IMR-90 (cell line): ENCODE data around the gene ARHGEF18. TPM values are rescaled to one million over a fixed set of nuclear protein-coding genes. Genes with fewer than 3 reads are reported as not detected.

Experiments
- ATAC-seq: fragments of 200-7000 bp; cut with Tn5 transposase; 2 replicates; pipeline ENCODE4 v1.9.1; 2020; ENCODE audit warnings: low read depth, mild to moderate bottlenecking, moderate library complexity
- BruUV-seq: library from RNA; stranded (reverse); fragments of 400-500 nt; replicated peaks from 2 replicates; lab custom pipeline; 2021; lab: Mats Ljungman, UMichigan
- CTCF ChIA-PET: fragments of 300-600 bp; formaldehyde crosslinking; extraction: SDS; loops from one replicate; lab custom pipeline; 2021; ENCODE audit warnings: antibody characterized with exemption; lab: Yijun Ruan, JAX
- POLR2A ChIA-PET: fragments of 300-600 bp; sonication (Branson Sonifier 250); formaldehyde crosslinking; loops from one replicate; lab custom pipeline; 2022; ENCODE audit warnings: antibody characterized with exemption; ENCODE audit not compliant: unreplicated experiment; lab: Charles Lee
- DNase-seq: peaks from one replicate; pipeline ENCODE4 v3.0.0; 2013
- H2AFZ ChIP-seq: replicated peaks from 2 replicates; pipeline ENCODE3; 2013; ENCODE audit warnings: low read length, mild to moderate bottlenecking; ENCODE audit not compliant: poor library complexity
- H2AK5ac ChIP-seq: 2 replicates; pipeline ENCODE4 v1.6.1; 2013; ENCODE audit warnings: low read depth, low read length, inconsistent platforms
- H2AK9ac ChIP-seq: replicated peaks from 2 replicates; pipeline ENCODE3; 2013; ENCODE audit warnings: mild to moderate bottlenecking, low read depth, low read length, moderate library complexity; ENCODE audit not compliant: poor library complexity
- H2BK120ac ChIP-seq: 2 replicates; pipeline ENCODE4 v1.6.1; 2013; ENCODE audit warnings: low read depth, low read length, inconsistent platforms
- H2BK15ac ChIP-seq: 3 replicates; pipeline ENCODE4 v1.6.1; 2013; ENCODE audit warnings: low read depth, low read length, inconsistent platforms
- H2BK20ac ChIP-seq: 2 replicates; pipeline ENCODE4 v1.6.1; 2013; ENCODE audit warnings: low read depth, mild to moderate bottlenecking, inconsistent platforms, low read length, moderate library complexity
- H2BK5ac ChIP-seq: 2 replicates; pipeline ENCODE4 v1.6.1; 2013; ENCODE audit warnings: mild to moderate bottlenecking, low read depth, low read length, inconsistent platforms; ENCODE audit not compliant: poor library complexity, severe bottlenecking
- H3K14ac ChIP-seq: replicated peaks from 2 replicates; pipeline ENCODE4 v1.6.1; 2013; ENCODE audit warnings: low read depth, low read length, inconsistent platforms
- H3K18ac ChIP-seq: 2 replicates; pipeline ENCODE4 v1.6.1; 2013; ENCODE audit warnings: low read depth, low read length, control low read depth
- H3K23ac ChIP-seq: 2 replicates; pipeline ENCODE4 v1.6.1; 2013; ENCODE audit warnings: low read depth, low read length, inconsistent platforms
- H3K27ac ChIP-seq: 2 replicates; pipeline ENCODE4 v1.5.1; 2013; ENCODE audit warnings: mild to moderate bottlenecking, control low read depth, low read length; ENCODE audit not compliant: insufficient read depth
- H3K27me3 ChIP-seq: 2 replicates; pipeline ENCODE4 v1.6.1; 2013; ENCODE audit warnings: low read length; ENCODE audit not compliant: control insufficient read depth, insufficient read depth
- H3K36me3 ChIP-seq: 2 replicates; pipeline ENCODE4 v1.6.1; 2013; ENCODE audit warnings: low read length, mixed read lengths; ENCODE audit not compliant: control insufficient read depth, insufficient read depth
- H3K4ac ChIP-seq: 2 replicates; pipeline ENCODE4 v1.6.1; 2013; ENCODE audit warnings: low read depth, low read length, inconsistent platforms
- H3K4me1 ChIP-seq: 2 replicates; pipeline ENCODE4 v1.6.1; 2013; ENCODE audit warnings: low read length, mixed read lengths; ENCODE audit not compliant: control insufficient read depth, insufficient read depth
- H3K4me2 ChIP-seq: 2 replicates; pipeline ENCODE4 v1.6.1; 2013; ENCODE audit warnings: low read depth, mild to moderate bottlenecking, control low read depth, low read length, moderate library complexity
- H3K4me3 ChIP-seq: 2 replicates; pipeline ENCODE4 v1.5.1; 2013; ENCODE audit warnings: low read depth, mild to moderate bottlenecking, control low read depth, low read length, moderate library complexity; ENCODE audit not compliant: insufficient read depth
- H3K56ac ChIP-seq: 2 replicates; pipeline ENCODE4 v1.6.1; 2013; ENCODE audit warnings: low read length, inconsistent platforms; ENCODE audit not compliant: insufficient read depth; ENCODE audit errors: extremely low read depth
- H3K79me1 ChIP-seq, 2 experiments: 2 replicates each; pipeline ENCODE4 v1.6.1; 2013; ENCODE audit warnings: low read length in 2 of 2, inconsistent platforms in 1 of 2, low read depth in 1 of 2
- H3K9ac ChIP-seq: 2 replicates; pipeline ENCODE4 v1.6.1; 2013; ENCODE audit warnings: low read depth, low read length, control low read depth
- H3K9me1 ChIP-seq: 2 replicates; pipeline ENCODE4 v1.6.1; 2013; ENCODE audit warnings: low read length, inconsistent platforms; ENCODE audit not compliant: insufficient read depth
- H3K9me3 ChIP-seq: 2 replicates; pipeline ENCODE4 v1.6.1; 2013; ENCODE audit warnings: low read length; ENCODE audit not compliant: control insufficient read depth, insufficient read depth
- H4K20me1 ChIP-seq: 2 replicates; pipeline ENCODE4 v1.6.1; 2013; ENCODE audit warnings: low read length, inconsistent platforms; ENCODE audit not compliant: insufficient read depth
- H4K5ac ChIP-seq: 2 replicates; pipeline ENCODE4 v1.6.1; 2013; ENCODE audit warnings: mild to moderate bottlenecking, low read depth, low read length, control low read depth
- H4K8ac ChIP-seq, 2 experiments: 2 replicates each; pipeline ENCODE4 v1.6.1; 2013; ENCODE audit warnings: low read depth in 2 of 2, low read length in 2 of 2, control low read depth in 1 of 2, inconsistent platforms in 1 of 2
- H4K91ac ChIP-seq: 2 replicates; pipeline ENCODE4 v1.6.1; 2013; ENCODE audit warnings: low read depth, low read length, inconsistent platforms; ENCODE audit not compliant: insufficient read depth
- CEBPB ChIP-seq: IDR thresholded peaks from 2 replicates; pipeline ENCODE4 v1.6.1; 2012; ENCODE audit warnings: low read depth, low read length, improper control_type of control experiment
- MAZ ChIP-seq: IDR thresholded peaks from 2 replicates; pipeline ENCODE4 v1.6.1; 2012; ENCODE audit warnings: low read depth, mild to moderate bottlenecking, low read length, improper control_type of control experiment, moderate library complexity, borderline replicate concordance
- WGBS, 2 experiments: methylation state at CpG; one replicate each; pipeline versions ENCODE4 v1.1.5 to v1.1.7; 2013; ENCODE audit warnings: missing lambda C conversion rate in 2 of 2; ENCODE audit not compliant: insufficient read length in 1 of 2; ENCODE audit errors: extremely low coverage in 2 of 2; 5-methylcytosine and 5-hydroxymethylcytosine counted together
- dilution Hi-C: fragments of 300-500 bp; cut with HindIII; formaldehyde crosslinking; loops from one replicate; pipeline ENCODE4 v1.14.3; 2018; ENCODE audit warnings: low sequenced_read_pairs; ENCODE audit not compliant: unreplicated experiment
- in situ Hi-C: fragments of 300-500 bp; cut with MboI; formaldehyde crosslinking; loops from 3 replicates; pipeline ENCODE4 v1.14.3; 2019; ENCODE audit warnings: low sequenced_read_pairs, inconsistent platforms, mixed read lengths
- intact Hi-C: fragments of 100-400 bp; cut with micrococcal nuclease; formaldehyde crosslinking; loops from 2 replicates; pipeline ENCODE4 v1.10.0; 2022
- polyA plus RNA-seq, 3 experiments: library from polyadenylated mRNA; depleted of rRNA; stranded (reverse); fragments of >200 nt; gene quantifications; 2 replicates each; pipeline ENCODE4 v1.2.3, GENCODE V29; 2012; ENCODE audit warnings: low replicate concordance in 1 of 3
- total RNA-seq: library from RNA; depleted of rRNA; stranded (reverse); fragments of >200 nt; gene quantifications from 2 replicates; pipeline ENCODE4 v1.2.3, GENCODE V29; 2012

ARHGEF18 gene
- total and polyA plus RNA-seq, 2 of the 4 experiments (the other 2 are of a cell fraction), result 11.6 to 12.4 TPM

- Histone ChIP-seq H2BK5ac (no peak overlapping the region), H3K9ac (no peak overlapping the region), H3K18ac (no peak overlapping the region), H3K4me3 (no peak overlapping the region), H4K8ac (no peak overlapping the region), H3K23ac (no peak overlapping the region), H3K27ac (no peak overlapping the region), H2AK9ac (peak overlapping the region; percentile 65), H3K4ac (no peak overlapping the region), H3K14ac (no peak overlapping the region), H3K9me3 (no peaks in the 10 kb centered on the region), H4K5ac (no peak overlapping the region), H3K27me3 (no peaks in the 10 kb centered on the region), H3K4me2 (no peak overlapping the region), H4K20me1 (no peaks in the 10 kb centered on the region), H4K91ac (no peak overlapping the region), H2BK15ac (no peak overlapping the region), H3K79me1 (no peaks in the 10 kb centered on the region), H3K36me3 (no peaks in the 10 kb centered on the region), H3K56ac (no peak overlapping the region), H2BK120ac (no peak overlapping the region), H2BK20ac (no peak overlapping the region), H3K4me1 (no peaks in the 10 kb centered on the region), H3K9me1 (no peaks in the 10 kb centered on the region), H2AK5ac (no peak overlapping the region), H2AFZ (no peak overlapping the region)
- WGBS, 2 experiments, result no CpG with 5 or more reads among the region's 9 CpGs
- ChIA-PET CTCF (no interaction called here), POLR2A (no interaction called here)
- TF ChIP-seq CEBPB (no peak), MAZ (no peak)
- intact Hi-C loops, result no loop called here
- in situ Hi-C loops, result no loop called here
- DNase-seq, result no peak
- ATAC-seq, result no peak
- dilution Hi-C loops, result no loop called here
- no TSS peak for BruUV-seq
Measured at GRCh38 chr19:7386308-7386707, 37.6 kb downstream of the ARHGEF18 start.
